Trophoblast cell (in vitro differentiated cells and primary cell): ENCODE data around the gene HLCS.

Experiments
- DNase-seq, 2 donors: peaks; one replicate each; pipeline ENCODE4 v3.0.0-alpha.2; 2016
- H2AFZ ChIP-seq: 2 replicates; pipeline ENCODE4 v1.6.1; 2013; ENCODE audit warnings: low read length, moderate library complexity, mild to moderate bottlenecking; ENCODE audit not compliant: insufficient read depth, poor library complexity
- H2AK5ac ChIP-seq: 2 replicates; pipeline ENCODE4 v1.6.1; 2013; ENCODE audit warnings: mild to moderate bottlenecking, low read length
- H2BK120ac ChIP-seq: 2 replicates; pipeline ENCODE4 v1.6.1; 2013; ENCODE audit warnings: low read length, mild to moderate bottlenecking, moderate library complexity; ENCODE audit not compliant: insufficient read depth, poor library complexity
- H2BK12ac ChIP-seq: 2 replicates; pipeline ENCODE4 v1.6.1; 2013; ENCODE audit warnings: mild to moderate bottlenecking, low read length, moderate library complexity
- H2BK5ac ChIP-seq: 2 replicates; pipeline ENCODE4 v1.6.1; 2013; ENCODE audit warnings: low read length, low read depth, moderate library complexity, mild to moderate bottlenecking; ENCODE audit not compliant: poor library complexity
- H3K14ac ChIP-seq: 2 replicates; pipeline ENCODE4 v1.6.1; 2013; ENCODE audit warnings: mild to moderate bottlenecking, low read length
- H3K18ac ChIP-seq: 2 replicates; pipeline ENCODE4 v1.6.1; 2013; ENCODE audit warnings: mild to moderate bottlenecking, low read length
- H3K23ac ChIP-seq: 2 replicates; pipeline ENCODE4 v1.6.1; 2013; ENCODE audit warnings: low read length
- H3K27ac ChIP-seq: 2 replicates; pipeline ENCODE4 v1.5.1; 2013; ENCODE audit warnings: low read depth, mild to moderate bottlenecking, inconsistent platforms, low read length, moderate library complexity
- H3K27me3 ChIP-seq: 2 replicates; pipeline ENCODE4 v1.6.1; 2013; ENCODE audit warnings: inconsistent platforms, mild to moderate bottlenecking, low read length, moderate library complexity; ENCODE audit not compliant: insufficient read depth
- H3K36me3 ChIP-seq, 2 experiments: 1 replicate in 1 of 2; 2 replicates in 1 of 2; pipeline ENCODE4 v1.6.1; 2013; ENCODE audit warnings: low read length in 2 of 2, mild to moderate bottlenecking in 2 of 2, moderate library complexity in 1 of 2; ENCODE audit not compliant: insufficient read depth in 2 of 2, control insufficient read depth in 1 of 2
- H3K4ac ChIP-seq: 2 replicates; pipeline ENCODE4 v1.6.1; 2013; ENCODE audit warnings: low read depth, mild to moderate bottlenecking, low read length, moderate library complexity
- H3K4me1 ChIP-seq, 2 experiments: 1 replicate in 1 of 2; 2 replicates in 1 of 2; pipeline ENCODE4 v1.6.1; 2013; ENCODE audit warnings: low read length in 2 of 2, mild to moderate bottlenecking in 2 of 2, moderate library complexity in 1 of 2; ENCODE audit not compliant: insufficient read depth in 2 of 2, control insufficient read depth in 1 of 2
- H3K4me2 ChIP-seq: 2 replicates; pipeline ENCODE4 v1.6.1; 2013; ENCODE audit warnings: inconsistent platforms, mild to moderate bottlenecking, low read length, moderate library complexity
- H3K4me3 ChIP-seq: 2 replicates; pipeline ENCODE4 v1.5.1; 2013; ENCODE audit warnings: mild to moderate bottlenecking, low read depth, low read length, inconsistent platforms
- H3K79me1 ChIP-seq: one replicate; pipeline ENCODE4 v1.6.1; 2013; ENCODE audit warnings: low read length
- H3K79me2 ChIP-seq: 2 replicates; pipeline ENCODE4 v1.6.1; 2013; ENCODE audit warnings: low read length, mild to moderate bottlenecking; ENCODE audit not compliant: control insufficient read depth, insufficient read depth, poor library complexity
- H3K9ac ChIP-seq: 2 replicates; pipeline ENCODE4 v1.6.1; 2013; ENCODE audit warnings: mild to moderate bottlenecking, low read length
- H3K9me3 ChIP-seq: 2 replicates; pipeline ENCODE4 v1.6.1; 2013; ENCODE audit warnings: low read depth, mild to moderate bottlenecking, control low read depth, inconsistent platforms, low read length; ENCODE audit not compliant: insufficient read depth
- H4K12ac ChIP-seq: 2 replicates; pipeline ENCODE4 v1.6.1; 2013; ENCODE audit warnings: low read depth, mild to moderate bottlenecking, low read length, moderate library complexity
- H4K8ac ChIP-seq: 2 replicates; pipeline ENCODE4 v1.6.1; 2013; ENCODE audit warnings: low read depth, mild to moderate bottlenecking, low read length, moderate library complexity
- H4K91ac ChIP-seq: one replicate; pipeline ENCODE4 v1.6.1; 2013; ENCODE audit warnings: low read depth, mild to moderate bottlenecking, low read length, moderate library complexity
- WGBS: extraction: QIAGEN DNeasy Blood & Tissue Kit; methylation state at CpG from one replicate; pipeline ENCODE4 v1.1.7; 2013; ENCODE audit warnings: missing lambda C conversion rate; ENCODE audit not compliant: insufficient read length, insufficient coverage; ENCODE audit errors: extremely low coverage; 5-methylcytosine and 5-hydroxymethylcytosine counted together

Gene HLCS

GRCh38 chr21:36786186-36786585, 180.3 kb downstream of the HLCS start:
- WGBS: no CpG with 5 or more reads among the region's 4 CpGs
- H2BK12ac ChIP-seq: no peak overlapping the region
- H4K91ac ChIP-seq: no peak overlapping the region
- no peak overlapping the region for H2AFZ ChIP-seq
- no peak overlapping the region for H2BK120ac ChIP-seq
- H3K23ac ChIP-seq: no peak overlapping the region
- no peak overlapping the region for H3K18ac ChIP-seq
- H3K4ac ChIP-seq: no peak overlapping the region
- no peak overlapping the region for H3K4me2 ChIP-seq
- no peaks in the 10 kb centered on the region for H3K36me3 ChIP-seq
- H3K79me2 ChIP-seq: no peaks in the 10 kb centered on the region
- H3K27me3 ChIP-seq: no peaks in the 10 kb centered on the region
- no peak overlapping the region for H4K12ac ChIP-seq
- H3K4me3 ChIP-seq: no peak overlapping the region
- H2AK5ac ChIP-seq: no peak overlapping the region
- H3K14ac ChIP-seq: no peak overlapping the region
- H3K9me3 ChIP-seq: no peaks in the 10 kb centered on the region
- peaks cover 5 to 6% of the 10 kb centered on the region in 2 experiments for H3K4me1 ChIP-seq
- DNase-seq: no peak
- H3K79me1 ChIP-seq: no peaks in the 10 kb centered on the region
- H3K27ac ChIP-seq: no peak overlapping the region
- H4K8ac ChIP-seq: no peak overlapping the region
- H2BK5ac ChIP-seq: no peak overlapping the region
- no peak overlapping the region for H3K9ac ChIP-seq

- Histone ChIP-seq H4K91ac (no peak overlapping the region), H3K9me3 (peaks cover under 1% of the 10 kb centered on the region), H3K14ac (no peak overlapping the region), H3K4me2 (no peak overlapping the region), H2BK120ac (no peak overlapping the region), H3K23ac (no peak overlapping the region), H3K9ac (no peak overlapping the region), H4K8ac (no peak overlapping the region), H2BK12ac (no peak overlapping the region), H2AFZ (peak overlapping the region; percentile 46), H3K79me2 (no peaks in the 10 kb centered on the region), H3K18ac (no peak overlapping the region), H3K27me3 (no peaks in the 10 kb centered on the region), H2BK5ac (no peak overlapping the region), H3K4ac (no peak overlapping the region), H4K12ac (no peak overlapping the region), H3K4me3 (no peak overlapping the region), H3K36me3 (no peaks in the 10 kb centered on the region), H2AK5ac (no peak overlapping the region), H3K27ac (no peak overlapping the region), H3K79me1 (no peaks in the 10 kb centered on the region), H3K4me1 (peaks cover 5 to 6% of the 10 kb centered on the region in 2 experiments)
- WGBS: no CpG with 5 or more reads among the region's 2 CpGs
- no peak for DNase-seq
These were observed 180.9 kb downstream of the HLCS start for GRCh38 chr21:36785615-36786014.

GRCh38 chr21:36784947-36785346, 181.5 kb downstream of the HLCS start:
- H3K9me3 ChIP-seq: peaks cover 1% of the 10 kb centered on the region
- no peak overlapping the region for H3K18ac ChIP-seq
- H3K4me2 ChIP-seq: no peak overlapping the region
- H3K4me1 ChIP-seq: peaks cover 5 to 6% of the 10 kb centered on the region in 2 experiments
- H4K91ac ChIP-seq: no peak overlapping the region
- H3K23ac ChIP-seq: no peak overlapping the region
- H3K79me1 ChIP-seq: no peaks in the 10 kb centered on the region
- H3K36me3 ChIP-seq: no peaks in the 10 kb centered on the region
- H2BK120ac ChIP-seq: no peak overlapping the region
- no peak overlapping the region for H2AFZ ChIP-seq
- no peak overlapping the region for H4K8ac ChIP-seq
- H3K27me3 ChIP-seq: no peaks in the 10 kb centered on the region
- DNase-seq: no peak
- no peak overlapping the region for H3K4ac ChIP-seq
- H2BK12ac ChIP-seq: no peak overlapping the region
- no peak overlapping the region for H3K14ac ChIP-seq
- WGBS: no CpG with 5 or more reads among the region's 12 CpGs
- H2AK5ac ChIP-seq: no peak overlapping the region
- no peak overlapping the region for H3K27ac ChIP-seq
- no peaks in the 10 kb centered on the region for H3K79me2 ChIP-seq
- no peak overlapping the region for H3K4me3 ChIP-seq
- H3K9ac ChIP-seq: no peak overlapping the region
- H2BK5ac ChIP-seq: no peak overlapping the region
- H4K12ac ChIP-seq: no peak overlapping the region

GRCh38 chr21:36783612-36784374, 182.7 kb downstream of the HLCS start:
- Histone ChIP-seq H3K4ac (no peak overlapping the region), H3K4me1 (peaks cover 5 to 6% of the 10 kb centered on the region in 2 experiments), H3K27ac (no peak overlapping the region), H3K9me3 (peaks cover 1% of the 10 kb centered on the region), H3K4me3 (no peak overlapping the region), H3K27me3 (no peaks in the 10 kb centered on the region), H4K12ac (no peak overlapping the region), H2BK120ac (no peak overlapping the region), H3K14ac (no peak overlapping the region), H2BK12ac (no peak overlapping the region), H2BK5ac (no peak overlapping the region), H3K36me3 (no peaks in the 10 kb centered on the region), H4K8ac (no peak overlapping the region), H4K91ac (no peak overlapping the region), H3K79me1 (no peaks in the 10 kb centered on the region), H3K79me2 (no peaks in the 10 kb centered on the region), H3K23ac (no peak overlapping the region), H3K4me2 (no peak overlapping the region), H2AK5ac (no peak overlapping the region), H3K18ac (no peak overlapping the region), H2AFZ (no peak overlapping the region), H3K9ac (no peak overlapping the region)
- DNase-seq: peak; percentile 60 to 87
- WGBS: no CpG with 5 or more reads among the region's 8 CpGs
